HepG2 (cell line): Measurements from ENCODE around the gene SSC5D. TPM values are rescaled to one million over a fixed set of nuclear protein-coding genes. Genes with fewer than 3 reads are reported as not detected.

Experiments
- FLYWCH1 ChIP-seq: sonication (generic); formaldehyde crosslinking; IDR thresholded peaks from 2 replicates; pipeline ENCODE4 v1.8.1; 2023; ENCODE audit warnings: mild to moderate bottlenecking, missing genetic modification reagents
- FOXK1 ChIP-seq: sonication (generic); formaldehyde crosslinking; IDR thresholded peaks from 2 replicates; pipeline ENCODE4 v1.4.0; 2020; ENCODE audit warnings: low read depth, missing genetic modification reagents, borderline replicate concordance
- FOXM1 ChIP-seq: sonication (generic); formaldehyde crosslinking; IDR thresholded peaks from 2 replicates; pipeline ENCODE4 v1.5.0; 2020; ENCODE audit warnings: missing genetic modification reagents
- JUNB ChIP-seq: sonication (generic); formaldehyde crosslinking; IDR thresholded peaks from 2 replicates; pipeline ENCODE4 v1.8.0; 2022; ENCODE audit warnings: missing genetic modification reagents, mild to moderate bottlenecking, borderline replicate concordance
- KLF11 ChIP-seq: IDR thresholded peaks from 2 replicates; pipeline ENCODE4 v1.6.1; 2016; ENCODE audit warnings: missing compliant biosample characterization
- MLX ChIP-seq: IDR thresholded peaks from 2 replicates; pipeline ENCODE4 v1.6.1; 2016
- TOE1 ChIP-seq: sonication (generic); formaldehyde crosslinking; IDR thresholded peaks from 2 replicates; pipeline ENCODE4 v1.4.0; 2020; ENCODE audit warnings: mild to moderate bottlenecking, missing genetic modification reagents
- ZBTB14 ChIP-seq: sonication (generic); formaldehyde crosslinking; IDR thresholded peaks from 2 replicates; pipeline ENCODE4 v1.4.0; 2020; ENCODE audit warnings: missing genetic modification reagents
- ZBTB2 ChIP-seq: sonication (generic); formaldehyde crosslinking; IDR thresholded peaks from 2 replicates; pipeline ENCODE4 v1.8.0; 2022; ENCODE audit warnings: low read depth, missing genetic modification reagents
- ZNF136 ChIP-seq: sonication (generic); formaldehyde crosslinking; IDR thresholded peaks from 2 replicates; pipeline ENCODE4 v1.8.1; 2022; ENCODE audit warnings: low read depth, mild to moderate bottlenecking, moderate library complexity, missing genetic modification reagents
- ZNF407 ChIP-seq: sonication (generic); formaldehyde crosslinking; IDR thresholded peaks from one replicate; pipeline ENCODE4 v1.5.1; 2020; ENCODE audit warnings: mild to moderate bottlenecking, missing genetic modification reagents; ENCODE audit errors: not compliant biosample characterization
- ZNF503 ChIP-seq: sonication (generic); formaldehyde crosslinking; IDR thresholded peaks from 2 replicates; pipeline ENCODE4 v1.4.0; 2020; ENCODE audit warnings: missing genetic modification reagents
- ZNF547 ChIP-seq: sonication (generic); formaldehyde crosslinking; IDR thresholded peaks from 2 replicates; pipeline ENCODE4 v1.5.1; 2020; ENCODE audit warnings: mild to moderate bottlenecking, missing genetic modification reagents
- polyA plus RNA-seq, 8 experiments: library from polyadenylated mRNA; depleted of rRNA in 3 of 8; stranded (reverse) in 7 of 8; unstranded in 1 of 8; fragments of >200 nt; fragmentation: Illumina TruSeq in 4 of 8; extraction: Trizol in 4 of 8; gene quantifications; 2 replicates each; pipeline versions ENCODE4 v1.2.1 to v1.2.3, GENCODE V29; 2011 to 2016; ENCODE audit warnings: low read depth in 4 of 8, missing spikeins in 1 of 8, mixed read lengths in 1 of 8; ENCODE audit not compliant: insufficient read depth in 1 of 8
- total RNA-seq, 5 experiments: library from RNA; depleted of rRNA; stranded (reverse); fragments of >200 nt; fragmentation: Illumina TruSeq; extraction: Trizol; gene quantifications; 2 replicates each; pipeline ENCODE4 v1.2.3, GENCODE V29; 2016; ENCODE audit warnings: low read depth in 1 of 5

Gene SSC5D
- total and polyA plus RNA-seq, 2 of the 13 experiments (the other 11 are each of a cell fraction or from before 2014, with no cell fraction given): not detected

GRCh38 chr19:55476100-55476775 lies 12.0 kb upstream of the SSC5D start, which contains the start of gene ZNF628 (continued):
- peak; percentile 95 for TF ChIP-seq ZNF547 (CRISPR knock-in tag)
- TF ChIP-seq ZBTB14 (CRISPR knock-in tag): peak; percentile 54
- no peak for TF ChIP-seq ZNF407 (CRISPR knock-in tag)
- TF ChIP-seq FOXK1: peak; percentile 74; the same call in 1 of the 2 replicates
- TF ChIP-seq FOXM1 (CRISPR knock-in tag): 0 out of 2 replicates have a peak, but pooled peaks have one; percentile 7
- no peak for TF ChIP-seq TOE1 (CRISPR knock-in tag)
- TF ChIP-seq JUNB (CRISPR knock-in tag): no peak
- peak; percentile 98 for TF ChIP-seq ZBTB2 (CRISPR knock-in tag)
- TF ChIP-seq MLX (CRISPR knock-in tag): 0 out of 2 replicates have a peak, but pooled peaks have one; percentile 36
- TF ChIP-seq KLF11 (CRISPR knock-in tag): peak; percentile 75; the same call in 1 of the 2 replicates
- no peak for TF ChIP-seq FLYWCH1 (CRISPR knock-in tag)
- TF ChIP-seq ZNF136: no peak; the same call in 1 of the 2 replicates
- TF ChIP-seq ZNF503: peak; percentile 55; the same call in 1 of the 2 replicates
